NOMO-1 (cell line): ENCODE data around the gene SEC61A1.
A peak's percentile ranks its signal among the peaks of the same experiment; 100 is the strongest.

Experiments used
- DNase-seq, 2 experiments: peaks; one replicate each; lab custom pipeline; 2025; ENCODE audit not compliant: unreplicated experiment in 2 of 2; lab: John Stamatoyannopoulos, UW

The SEC61A1 gene

GRCh38 chr3:128051837-128052594 is at the start of gene SEC61A1:
Gene SEC61A1, plus strand, starts transcription at chr3:128052437. Its CDS starts 116 bp downstream, at chr3:128052553.
- DNase-seq: peak; percentile 96 to 99

GRCh38 chr3:128004661-128005060 is 47.6 kb upstream of the SEC61A1 start:
- no peak for DNase-seq

- DNase-seq: no peak
Measured at GRCh38 chr3:128006061-128007032, 45.9 kb upstream of the SEC61A1 start.

- no peak for DNase-seq
Measured at GRCh38 chr3:128007033-128007424, 45.2 kb upstream of the SEC61A1 start.

- DNase-seq: no peak
Measured at GRCh38 chr3:128009952-128010846, 42.0 kb upstream of the SEC61A1 start.

- no peak for DNase-seq
Measured at GRCh38 chr3:128011140-128011539, 41.1 kb upstream of the SEC61A1 start.

GRCh38 chr3:128012050-128012449 is 40.2 kb upstream of the SEC61A1 start:
- DNase-seq: no peak

- DNase-seq: no peak
Measured at GRCh38 chr3:128014548-128014947, 37.7 kb upstream of the SEC61A1 start.

GRCh38 chr3:128016502-128016901 is 35.7 kb upstream of the SEC61A1 start:
- DNase-seq: no peak

- DNase-seq: no peak
Measured at GRCh38 chr3:128021768-128022372, 30.4 kb upstream of the SEC61A1 start.

GRCh38 chr3:128033102-128033501 is 19.1 kb upstream of the SEC61A1 start:
- no peak for DNase-seq

- DNase-seq: no peak
Measured at GRCh38 chr3:128036119-128036518, 16.1 kb upstream of the SEC61A1 start.

- DNase-seq: no peak
Measured at GRCh38 chr3:128040041-128040440, 12.2 kb upstream of the SEC61A1 start.

GRCh38 chr3:128040660-128041059 is 11.6 kb upstream of the SEC61A1 start:
- no peak for DNase-seq

- DNase-seq: no peak
Measured at GRCh38 chr3:128041344-128041743, 10.9 kb upstream of the SEC61A1 start.

GRCh38 chr3:128050597-128050996 is 1.6 kb upstream of the SEC61A1 start:
- DNase-seq: no peak

- peak in 1 of 2 experiments; percentile 40 for DNase-seq
Measured at GRCh38 chr3:128051459-128051836, 789 bp upstream of the SEC61A1 start.

GRCh38 chr3:128052595-128053351 is 536 bp downstream of the SEC61A1 start:
- peak in 1 of 2 experiments; percentile 39 for DNase-seq

GRCh38 chr3:128053614-128054013 is 1.4 kb downstream of the SEC61A1 start:
- no peak for DNase-seq
